Fibroblast of skin of back (primary cell): ENCODE results near the gene ACTN3. TPM values are rescaled to one million over a fixed set of nuclear protein-coding genes. Genes with fewer than 3 reads are reported as not detected.
A peak's percentile ranks its signal among the peaks of the same experiment; 100 is the strongest.
"Not testable (repeated sequence)": the region's sequence is repeated elsewhere in the genome, so short reads cannot be mapped to it uniquely, and the experiment has no call there.

ENCODE experiments used
- DNase-seq: peaks from one replicate; pipeline ENCODE4 v3.0.0-alpha.2; 2013
- polyA plus RNA-seq, 2 experiments: library from polyadenylated mRNA; unstranded; fragments of 120-200 nt; gene quantifications; one replicate each; pipeline ENCODE4 v1.2.1, GENCODE V29; 2013; ENCODE audit not compliant: insufficient read length in 2 of 2

ACTN3 gene
- 0.11 TPM for polyA plus RNA-seq (2013, experiment 1 of 2; ENCODE audit: insufficient read length)
- polyA plus RNA-seq (2013, experiment 2 of 2; ENCODE audit: insufficient read length): 0.11 TPM

DNA sequence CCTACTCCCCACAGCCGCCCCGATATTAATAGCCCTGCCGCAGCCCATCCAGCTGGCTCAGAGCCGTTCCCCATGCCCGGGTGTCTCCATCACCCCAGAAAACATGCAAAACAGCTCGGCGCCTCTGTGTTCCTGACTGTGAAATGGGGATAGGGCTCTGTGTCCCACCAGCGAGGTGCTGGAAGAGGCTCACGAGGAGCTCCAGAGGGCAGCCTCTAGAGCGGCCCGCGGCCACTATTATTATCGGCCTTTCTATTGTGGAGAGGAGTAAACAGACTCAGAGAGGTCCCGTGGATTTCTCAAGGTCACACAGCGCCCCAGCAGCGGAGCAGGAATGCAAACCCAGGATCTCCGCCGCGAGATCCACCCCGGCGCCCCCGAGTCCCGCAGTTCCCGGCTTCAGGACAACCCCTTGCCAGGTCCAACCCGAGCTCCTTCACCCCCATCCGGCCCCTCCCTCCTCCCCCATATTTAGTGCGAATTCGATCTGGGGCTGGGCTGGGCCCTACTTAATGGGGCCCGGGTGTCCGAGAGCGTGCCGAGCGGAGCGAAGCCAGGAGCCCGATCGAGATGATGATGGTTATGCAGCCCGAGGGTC lies at the start of gene ACTN3:
Gene ACTN3, plus strand, starts transcription at position 536 of the 598 bp plus-strand sequence. Its CDS starts 35 bp downstream, at position 571.
- peak; percentile 30 for DNase-seq

DNA sequence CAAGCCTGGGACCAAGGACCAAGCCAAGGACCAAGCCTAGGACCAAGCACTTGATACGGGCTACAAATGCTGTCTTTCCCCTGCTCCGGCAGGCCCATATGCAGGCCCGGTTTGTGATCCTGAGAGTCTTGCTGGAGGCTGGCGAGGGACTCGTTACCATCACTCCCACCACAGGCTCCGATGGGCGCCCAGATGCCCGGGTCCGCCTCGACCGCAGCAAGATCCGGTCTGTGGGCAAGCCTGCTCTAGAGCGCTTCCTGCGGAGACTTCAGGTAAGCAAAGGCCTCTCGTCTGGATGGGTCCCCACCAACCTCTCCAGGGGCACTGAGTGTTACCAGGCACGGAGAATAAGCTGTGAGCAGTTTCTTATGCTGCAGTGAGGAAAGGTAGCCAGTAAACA lies 49.5 kb upstream of the ACTN3 start:
- DNase-seq: no peak

DNA sequence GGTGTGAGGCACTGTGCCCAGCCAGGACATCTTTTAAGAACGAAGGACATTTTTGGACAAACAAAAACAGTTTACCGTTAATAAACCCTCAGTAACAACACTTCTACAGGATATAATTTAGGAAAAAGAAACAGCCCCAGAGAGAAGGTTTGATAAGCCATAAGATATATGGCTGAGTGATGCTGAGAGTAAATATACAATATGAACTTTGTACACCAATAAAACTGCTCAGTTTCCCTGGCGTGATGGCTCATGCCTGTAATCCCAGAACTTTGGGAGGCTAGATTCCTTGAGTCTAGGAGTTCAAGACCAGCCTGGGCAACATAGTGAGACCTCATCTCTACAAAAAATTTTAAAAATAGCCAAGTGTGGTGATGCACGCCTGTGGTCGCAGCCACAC lies 48.2 kb upstream of the ACTN3 start:
- DNase-seq: no peak

DNA sequence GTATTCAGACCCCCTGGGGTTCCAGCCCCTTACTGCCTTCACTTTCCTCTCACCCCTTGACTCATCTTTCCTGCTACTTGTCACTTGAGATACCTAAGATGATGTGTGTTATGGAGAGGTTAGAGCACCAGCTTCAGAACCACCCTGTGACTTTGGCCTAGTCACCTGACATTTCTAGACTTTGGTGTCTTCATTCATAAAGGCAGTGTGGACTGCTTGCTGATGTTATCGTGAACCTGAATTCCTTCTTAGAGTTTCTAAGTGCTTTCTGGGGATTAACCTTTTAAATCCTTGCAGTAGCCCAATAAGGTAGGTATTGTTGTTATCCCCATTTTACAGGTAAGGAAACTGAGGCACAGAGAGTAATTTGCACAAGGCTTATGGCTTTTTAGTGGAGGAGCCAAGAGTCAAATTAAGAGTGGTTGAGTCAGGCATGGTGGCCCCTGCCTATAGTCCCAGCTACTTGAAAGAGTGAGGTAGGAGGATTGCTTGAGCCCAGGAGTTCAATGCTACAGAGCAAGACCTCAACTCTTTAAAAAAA lies 41.4 kb upstream of the ACTN3 start:
- DNase-seq: no peak

DNA sequence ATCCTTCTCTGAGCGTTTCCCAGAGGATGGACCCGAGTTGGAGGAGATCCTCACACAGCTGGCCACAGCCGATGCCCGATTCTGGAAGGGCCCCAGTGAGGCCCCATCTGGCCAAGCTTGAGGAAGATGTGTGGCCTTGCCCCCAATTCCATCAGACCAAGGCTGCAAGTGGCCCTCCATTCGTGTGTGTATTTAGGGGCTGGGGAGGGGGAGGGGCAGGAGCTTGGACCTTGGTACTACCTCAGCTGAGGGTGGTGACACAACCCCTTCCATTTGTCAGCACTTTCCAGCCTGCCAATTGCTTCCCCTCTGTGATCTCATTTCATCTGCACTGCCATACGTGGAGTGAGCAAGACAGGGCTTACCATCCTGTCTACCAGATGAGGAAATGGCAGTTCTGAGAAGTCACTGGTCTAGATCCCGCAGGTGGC lies 37.6 kb upstream of the ACTN3 start:
- no peak for DNase-seq

DNA sequence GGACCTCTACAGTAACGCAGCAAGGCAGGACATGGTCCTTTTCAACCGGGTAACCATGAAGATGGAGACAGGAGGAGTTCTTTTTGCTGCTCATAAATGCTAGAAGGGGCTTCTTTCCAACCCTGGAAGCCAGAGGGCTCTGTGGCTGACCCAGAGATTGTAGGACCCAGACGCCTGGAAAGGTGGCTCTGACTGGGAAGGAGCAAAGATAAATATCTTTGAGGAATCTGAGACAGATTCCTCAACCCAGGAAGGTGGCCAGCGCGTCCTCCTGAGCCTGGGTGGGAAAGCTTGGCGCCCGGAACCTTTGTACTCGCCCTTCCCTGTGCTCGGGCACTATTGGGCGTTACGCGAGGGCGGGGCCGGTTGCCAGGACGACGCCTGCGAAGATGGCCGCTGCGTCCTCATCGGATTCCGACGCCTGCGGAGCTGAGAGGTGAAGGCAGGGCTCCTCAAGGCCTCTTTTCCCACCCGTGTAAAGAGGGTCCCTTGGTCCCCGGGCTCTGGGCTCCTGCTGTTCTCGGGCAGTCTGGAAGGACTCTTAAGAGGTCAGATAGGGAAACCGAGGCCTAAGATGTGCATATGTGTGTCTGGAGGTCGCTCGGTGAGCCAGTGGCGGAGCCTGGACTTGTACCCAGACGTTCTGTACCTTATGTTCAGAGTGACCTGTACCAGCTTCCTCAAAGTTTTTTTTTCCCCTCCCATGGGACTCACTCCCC lies 36.3 kb upstream of the ACTN3 start, which contains the start of gene BBS1:
Gene BBS1, plus strand, starts transcription at position 365 of the 719 bp plus-strand sequence. Its CDS starts 25 bp downstream, at position 390.
- DNase-seq: peak; percentile 76

DNA sequence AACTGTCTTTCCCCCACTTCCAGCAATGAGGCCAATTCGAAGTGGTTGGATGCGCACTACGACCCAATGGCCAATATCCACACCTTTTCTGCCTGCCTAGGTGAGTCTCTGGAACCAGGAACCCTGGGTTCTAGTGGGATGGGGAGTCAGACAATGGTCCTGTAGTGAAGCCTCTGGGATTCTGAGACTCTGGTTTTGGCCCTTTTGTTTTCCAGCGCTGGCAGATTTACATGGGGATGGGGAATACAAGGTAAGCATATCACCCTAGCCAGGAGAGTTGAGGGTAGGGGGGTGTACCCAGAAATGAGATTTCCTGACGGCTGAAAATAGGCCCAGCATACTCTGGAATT lies 35.7 kb upstream of the ACTN3 start:
- no peak for DNase-seq

DNA sequence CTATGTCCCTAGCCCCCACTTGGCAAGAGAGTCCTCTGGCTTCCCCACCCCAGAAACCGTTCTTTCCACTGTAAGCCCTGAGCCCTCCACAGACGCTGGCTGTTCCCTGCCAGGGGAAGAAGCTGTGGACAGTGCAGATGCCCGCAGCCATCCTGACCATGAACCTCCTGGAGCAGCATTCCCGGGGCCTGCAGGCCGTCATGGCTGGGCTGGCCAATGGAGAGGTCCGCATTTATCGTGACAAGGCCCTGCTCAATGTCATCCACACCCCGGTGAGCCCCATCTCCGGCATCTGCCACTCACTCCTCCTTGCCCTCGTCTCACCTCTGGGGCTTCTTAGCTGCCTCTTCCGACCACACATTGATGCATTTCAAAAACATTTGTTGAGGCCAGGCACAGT lies 23.1 kb upstream of the ACTN3 start:
- DNase-seq: no peak

DNA sequence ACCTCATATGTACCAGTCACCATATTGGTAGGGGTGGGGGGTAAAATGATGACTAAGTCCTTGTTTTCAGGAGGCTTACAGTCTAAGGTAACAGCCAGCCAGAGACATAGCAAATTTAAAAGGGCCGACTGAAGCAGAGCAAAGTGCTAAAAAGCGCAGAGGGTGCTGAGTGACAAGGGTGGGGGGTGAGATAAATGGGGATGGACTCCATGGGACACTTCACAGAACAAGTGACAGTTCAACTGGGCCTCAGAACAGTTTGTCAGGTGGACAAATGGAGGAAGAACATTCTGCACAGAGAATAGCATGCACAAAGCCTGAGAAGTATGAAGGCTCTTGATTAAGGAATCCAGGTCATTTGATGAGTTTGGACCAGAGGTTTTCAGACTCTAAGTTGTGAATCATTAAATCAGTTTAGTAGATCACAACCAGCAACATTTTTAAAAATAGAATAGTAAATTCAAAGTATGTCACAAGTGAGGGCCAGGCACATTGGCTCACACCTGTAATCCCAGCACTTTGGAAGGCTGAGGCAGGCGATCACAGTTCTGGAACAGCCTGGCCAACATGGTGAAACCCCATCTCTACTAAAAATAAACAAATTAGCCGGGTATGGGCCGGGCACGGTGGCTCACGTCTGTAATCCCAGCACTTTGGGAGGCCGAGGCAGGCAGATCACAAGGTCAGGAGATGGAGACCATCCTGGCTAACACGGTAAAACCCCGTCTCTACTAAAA lies 22.2 kb upstream of the ACTN3 start:
- no peak for DNase-seq

DNA sequence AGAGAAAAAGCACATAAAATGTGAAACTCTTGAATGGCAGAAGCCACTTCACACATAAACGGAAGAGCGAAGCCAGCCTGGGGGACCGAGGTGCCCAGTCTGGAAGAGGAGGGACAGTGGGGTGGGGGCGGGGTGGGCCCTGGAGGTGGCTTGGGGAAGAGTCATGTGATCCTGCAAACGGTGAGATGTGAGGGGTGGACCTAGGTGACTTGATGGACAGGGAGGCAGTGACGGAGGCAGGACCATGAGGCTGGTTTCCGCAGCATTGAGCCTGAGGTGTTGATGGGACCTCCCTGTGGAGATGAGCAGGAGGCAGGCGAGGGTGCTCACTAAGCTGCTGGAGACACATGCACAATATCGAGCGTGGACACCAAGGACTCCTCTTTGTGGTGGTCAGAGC lies 17.6 kb upstream of the ACTN3 start:
- DNase-seq: no peak

DNA sequence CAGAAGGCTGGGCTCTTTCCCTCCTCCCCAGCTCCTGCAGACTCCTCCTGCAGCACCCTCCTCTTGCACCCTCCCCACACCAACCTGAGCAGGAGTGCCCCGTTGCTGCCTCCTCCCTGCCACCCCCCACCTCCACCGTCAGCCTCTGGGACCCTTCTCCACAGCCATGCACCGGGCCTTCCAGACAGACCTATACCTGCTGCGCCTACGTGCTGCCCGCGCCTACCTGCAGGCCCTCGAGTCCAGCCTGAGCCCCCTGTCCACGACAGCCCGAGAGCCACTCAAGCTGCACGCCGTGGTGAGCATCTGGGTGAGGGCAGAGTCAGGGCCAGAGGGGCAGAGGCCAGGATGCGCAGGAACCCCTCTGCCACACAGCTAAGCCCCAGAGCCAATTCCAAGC lies 17.0 kb upstream of the ACTN3 start:
- DNase-seq: no peak

DNA sequence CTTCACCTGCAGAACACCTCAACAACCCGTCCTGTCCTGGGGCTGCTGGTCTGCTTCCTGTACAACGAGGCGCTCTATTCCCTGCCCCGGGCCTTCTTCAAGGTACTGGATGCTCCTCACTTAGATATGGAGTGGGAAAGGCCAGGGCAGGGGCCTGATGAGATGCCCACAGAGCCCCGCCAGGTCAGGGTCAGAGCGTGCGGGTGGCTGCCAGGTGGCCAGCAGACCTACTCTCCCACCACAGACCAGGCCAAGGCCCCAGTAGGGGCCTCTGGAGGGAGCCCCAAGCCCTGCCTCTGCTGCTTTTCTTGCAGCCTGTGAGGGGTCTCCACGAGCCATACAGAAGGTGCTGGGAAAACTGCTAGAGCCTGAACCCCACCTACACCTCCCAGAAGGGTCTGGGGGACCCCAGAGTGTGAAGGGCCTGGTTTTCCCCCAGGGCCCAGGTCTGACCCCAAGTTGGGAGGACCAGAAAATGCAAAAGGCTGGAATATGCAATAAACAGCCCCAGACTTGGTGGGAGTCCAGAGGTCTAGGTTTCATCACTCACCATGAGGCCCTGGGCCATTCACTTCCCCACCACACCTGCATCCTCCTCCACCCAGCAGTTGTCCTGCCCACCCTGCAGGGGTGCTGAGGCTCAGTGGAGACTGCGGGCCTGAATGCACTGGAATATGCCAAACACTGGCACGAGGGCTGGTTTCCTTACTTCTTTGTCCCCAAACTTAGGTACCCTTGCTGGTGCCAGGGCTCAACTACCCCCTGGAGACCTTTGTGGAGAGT lies 15.6 kb upstream of the ACTN3 start:
- DNase-seq: no peak

DNA sequence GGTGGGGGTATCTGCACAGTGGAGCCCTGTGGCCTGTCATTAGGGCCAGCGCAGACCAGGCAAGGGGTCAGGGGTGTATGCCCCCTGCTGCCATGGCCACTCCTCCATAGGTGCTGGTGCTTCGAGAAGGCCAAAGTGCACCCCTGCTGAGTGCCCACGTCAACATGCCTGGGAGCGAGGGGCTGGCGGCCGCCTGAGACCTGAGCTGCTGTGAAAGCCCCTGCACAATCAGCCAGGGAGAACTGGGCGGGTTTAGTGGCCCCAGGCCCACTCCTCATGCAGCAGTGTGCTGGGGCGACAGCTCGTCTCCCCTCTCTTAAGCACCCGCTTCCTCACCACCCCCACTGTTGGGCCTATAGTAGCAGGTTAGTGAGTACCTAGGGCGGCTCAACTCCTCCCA lies 14.9 kb upstream of the ACTN3 start:
- DNase-seq: no peak

DNA sequence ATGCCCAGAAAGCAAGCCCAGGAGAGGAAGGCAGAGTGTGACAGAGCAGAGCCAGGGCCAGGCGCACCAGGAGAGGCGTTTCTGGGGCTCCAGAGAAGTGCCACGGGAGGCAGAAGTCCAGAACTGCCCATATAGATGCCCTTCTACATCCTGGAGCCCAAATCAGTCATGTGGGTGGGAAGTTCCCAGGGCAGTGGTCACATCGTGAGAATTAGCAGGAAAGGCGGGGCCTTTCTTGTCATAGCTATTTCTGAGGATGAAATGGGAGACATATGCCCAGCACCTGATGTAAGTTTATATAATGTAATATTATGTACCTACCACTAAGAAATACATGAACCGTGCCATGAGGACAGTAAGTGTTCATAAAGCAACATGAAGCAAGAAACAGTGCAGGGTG lies 13.9 kb upstream of the ACTN3 start:
- no peak for DNase-seq

DNA sequence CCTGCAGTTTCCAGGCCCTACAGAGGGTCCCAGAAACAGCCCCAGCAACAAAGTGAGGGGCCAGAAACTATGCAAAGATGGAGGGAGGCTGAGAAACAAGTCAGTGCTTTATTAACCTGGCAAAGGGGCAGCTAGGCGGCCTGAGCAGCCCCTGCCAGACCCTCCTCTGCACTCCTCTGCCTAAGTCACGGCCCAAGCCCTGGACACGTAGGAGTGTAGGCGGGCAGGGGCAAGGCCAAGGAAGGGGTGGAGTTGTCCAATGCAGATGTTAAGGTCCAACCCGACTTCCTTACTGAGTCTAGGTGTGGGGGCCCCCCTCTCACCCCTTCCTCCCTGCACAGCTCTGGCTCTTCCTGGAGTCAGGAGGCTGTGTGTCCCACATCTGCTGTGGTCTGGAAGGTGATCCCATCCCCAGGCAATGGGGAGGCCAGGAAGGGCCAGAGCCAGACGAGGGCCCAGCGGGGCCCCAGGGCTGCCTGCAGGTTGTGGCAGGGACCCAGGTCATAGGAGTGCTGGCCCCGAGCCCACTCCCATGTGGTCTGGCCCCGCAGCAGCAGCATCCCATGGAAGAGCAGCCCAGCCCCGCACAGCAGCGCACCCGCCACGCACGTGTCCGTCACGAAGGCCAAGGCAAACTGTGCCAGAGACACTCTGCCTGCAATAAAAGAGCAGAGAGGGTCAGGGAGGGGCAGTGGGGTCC lies 7.4 kb upstream of the ACTN3 start:
- DNase-seq: no peak

DNA sequence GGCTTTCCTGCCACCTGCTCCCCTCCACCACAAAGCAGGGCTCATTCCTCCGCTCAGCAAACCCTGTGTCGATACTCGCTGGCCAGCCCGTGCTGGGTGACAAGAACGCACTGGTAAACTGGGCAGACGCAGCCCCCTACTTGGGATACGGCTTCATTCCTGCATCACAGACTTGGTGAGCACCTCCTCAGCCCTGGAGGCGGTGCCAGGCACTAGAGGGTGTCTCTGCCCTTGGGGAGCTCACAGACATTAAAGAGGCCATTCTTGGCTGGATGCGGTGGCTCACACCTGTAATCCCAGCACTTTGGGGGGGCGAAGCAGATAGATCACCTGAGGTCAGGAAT lies 6.9 kb upstream of the ACTN3 start:
- DNase-seq: no peak

DNA sequence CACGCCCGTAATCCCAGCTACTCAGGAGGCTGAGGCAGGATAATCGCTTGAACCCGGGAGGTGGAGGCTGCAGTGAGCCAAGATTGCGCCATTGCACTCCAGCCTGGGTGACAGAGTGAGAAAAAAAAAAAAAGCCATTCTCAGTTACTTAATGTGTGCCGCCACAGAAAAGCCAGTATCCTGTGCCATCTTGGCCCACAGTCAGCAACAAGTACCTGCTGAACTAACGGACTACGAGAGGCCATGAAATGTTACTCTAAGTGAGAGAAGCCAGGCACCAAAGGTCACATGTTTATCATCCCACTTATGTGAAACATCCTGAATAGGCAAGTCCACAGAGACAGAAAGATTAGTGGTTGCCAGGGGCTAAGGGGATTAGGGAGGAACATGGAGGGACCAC lies 6.1 kb upstream of the ACTN3 start:
- DNase-seq: not testable (repeated sequence)

DNA sequence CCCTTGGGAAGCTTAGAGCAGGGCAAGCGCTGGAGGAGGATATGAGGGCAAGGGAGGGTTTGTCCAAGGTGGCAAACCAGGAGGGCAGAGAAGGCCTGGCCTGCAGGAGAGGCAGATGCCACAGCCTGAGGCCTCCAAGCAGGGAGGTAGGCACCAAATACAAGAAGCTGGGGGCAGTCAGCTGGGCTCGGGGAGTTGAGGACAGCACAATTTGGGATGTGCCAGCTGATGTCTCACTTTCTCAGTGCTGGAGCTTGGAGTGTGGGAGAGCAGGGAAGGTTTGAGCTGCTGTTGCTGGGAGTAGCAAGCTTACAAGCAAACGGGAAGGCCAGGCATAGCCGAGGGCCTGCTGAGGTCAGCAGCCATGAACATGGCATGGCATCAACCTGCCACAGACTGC lies 4.8 kb upstream of the ACTN3 start:
- DNase-seq: no peak

DNA sequence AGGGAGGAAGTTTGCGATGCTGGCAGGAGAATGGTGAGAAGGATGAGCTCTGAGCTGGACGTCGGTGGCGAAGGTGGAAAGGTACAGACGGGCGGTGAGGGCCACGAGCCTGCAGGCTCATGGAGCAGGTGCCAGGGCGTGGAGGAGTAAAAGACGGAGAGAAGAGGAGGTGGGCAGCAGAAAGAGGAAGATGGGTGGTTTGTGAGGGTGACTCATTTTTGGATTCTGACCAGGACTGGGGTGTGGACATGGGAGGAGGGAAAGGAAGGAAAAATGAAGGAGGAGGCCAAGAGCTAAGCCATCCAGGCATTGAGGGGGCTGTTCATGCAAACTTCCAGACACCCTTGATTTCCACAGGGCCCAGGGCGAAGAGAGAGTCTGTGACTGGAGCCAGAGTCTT lies 4.3 kb upstream of the ACTN3 start:
- no peak for DNase-seq

DNA sequence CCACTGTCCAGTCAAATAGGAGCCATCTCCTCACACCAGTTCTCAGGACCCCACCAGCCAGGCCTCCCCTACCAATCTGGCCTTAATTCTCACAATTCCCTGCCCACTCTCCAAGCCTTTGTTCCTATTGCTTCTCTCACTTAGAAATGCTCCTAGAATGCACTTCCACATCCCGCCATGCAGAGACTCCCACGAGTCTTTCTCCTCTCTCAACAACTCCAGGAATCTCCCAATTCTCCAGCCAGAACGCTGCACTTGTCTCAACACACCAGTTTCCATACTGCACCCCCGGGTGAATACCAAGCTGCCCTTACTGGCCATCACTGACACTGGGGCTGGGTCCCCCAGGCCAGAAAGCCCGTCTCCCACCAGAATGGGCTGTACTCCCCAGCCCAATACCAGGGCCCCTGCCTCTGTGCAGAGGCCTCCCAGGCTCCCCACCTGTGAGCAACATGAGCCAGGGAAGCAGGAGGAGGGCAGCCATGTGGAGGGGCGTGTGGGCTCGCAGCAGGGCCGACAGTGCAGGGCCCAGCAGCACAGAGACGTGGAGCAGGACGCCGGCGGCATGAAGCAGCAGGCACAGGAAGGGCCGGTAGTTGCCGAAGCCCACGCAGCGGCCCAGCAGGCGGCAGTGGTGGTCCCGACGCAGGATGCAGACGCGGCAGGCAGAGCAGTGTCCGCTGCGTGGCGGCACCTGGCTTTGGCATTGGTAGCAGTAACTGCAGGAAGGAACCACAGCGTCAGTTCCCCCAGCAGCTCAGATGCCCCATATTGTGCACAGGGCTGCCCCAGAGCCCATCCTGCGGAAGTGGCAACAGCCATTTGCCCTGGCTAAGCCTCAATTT lies 3.2 kb upstream of the ACTN3 start:
- peak; percentile 40 for DNase-seq

DNA sequence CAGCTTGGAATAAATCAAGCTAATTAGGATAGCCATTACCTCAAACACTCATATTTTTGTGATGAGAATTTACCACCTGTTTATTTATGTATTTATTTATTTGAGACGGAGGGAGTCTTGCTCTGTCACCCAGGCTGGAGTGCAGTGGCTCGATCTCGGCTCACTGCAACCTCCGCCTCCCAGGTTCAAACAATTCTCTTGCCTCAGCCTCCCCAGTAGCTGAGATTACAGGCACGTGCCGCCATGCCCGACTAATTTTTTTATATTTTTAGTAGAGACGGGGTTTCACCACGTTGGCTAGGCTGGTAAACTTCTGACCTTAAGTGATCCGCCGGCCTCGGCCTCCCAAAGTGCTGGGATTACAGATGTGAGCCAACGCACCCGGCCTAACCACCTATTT lies 1.8 kb upstream of the ACTN3 start:
- not testable (repeated sequence) for DNase-seq
